Mucosa of descending colon (tissue), 3 donors: ENCODE results near the gene AHCTF1. TPM values are rescaled to one million over a fixed set of nuclear protein-coding genes. Genes with fewer than 3 reads are reported as not detected.

Source experiments
- ATAC-seq: fragments of 200-7000 bp; cut with Tn5 transposase; one replicate; pipeline ENCODE4 v1.9.1; 2020; ENCODE audit warnings: mild to moderate bottlenecking, moderate library complexity
- DNase-seq, 3 donors: peaks; one replicate each; pipeline ENCODE4 v3.0.0-alpha.2; 2020
- H3K36me3 ChIP-seq: fragments of 200-600 bp; one replicate; pipeline ENCODE4 v1.8.0; 2021; ENCODE audit warnings: low read depth, mild to moderate bottlenecking
- H3K4me1 ChIP-seq: fragments of 200-600 bp; one replicate; pipeline ENCODE4 v1.8.0; 2021; ENCODE audit warnings: low read depth, mild to moderate bottlenecking
- H3K4me3 ChIP-seq: fragments of 200-600 bp; one replicate; pipeline ENCODE4 v1.8.0; 2021; ENCODE audit warnings: mild to moderate bottlenecking
- H3K9me3 ChIP-seq: fragments of 200-600 bp; one replicate; pipeline ENCODE4 v1.8.0; 2021; ENCODE audit warnings: mild to moderate bottlenecking
- intact Hi-C, 2 donors: fragments of 100-400 bp; cut with DNase I in 1 of 2; cut with micrococcal nuclease in 1 of 2; formaldehyde crosslinking; loops; one replicate each; pipeline versions ENCODE4 v1.11.0 to v1.11.1; 2022; cut with DNase I, micrococcal nuclease
- total RNA-seq, 3 donors: library from RNA; stranded (reverse); fragmentation: NEBNext Ultra II Directional in 2 of 3; extraction: Animal tissue kit (Norgen Biotek cat#: 25700) in 2 of 3; gene quantifications; one replicate each; pipeline versions ENCODE4 v1.2.1 to v1.2.4, GENCODE V29; 2021 to 2023
- TF ChIP-seq, protein P1 (sequence below): fragments of 200-600 bp; IDR thresholded peaks from one replicate; pipeline ENCODE4 v1.8.0; 2022; ENCODE audit warnings: antibody characterized with exemption, mild to moderate bottlenecking
- donor health status: DM: no; HTN: no; CAD: no; lungs with moderate emphysema.
- donor health status: DM: no; HTN: no; CAD: no.
- donor health status: DM: no; HTN: yes; CAD: no.

Gene AHCTF1
- total RNA-seq, 3 donors from 2014 or later: 25.5 to 41.6 (median 27.6) TPM

GRCh38 chr1:246790833-246791232 lies 140.9 kb downstream of the AHCTF1 start:
- no peaks in the 10 kb centered on the region for H3K9me3 ChIP-seq
- intact Hi-C loops: no loop called here
- no peak for ATAC-seq
- no peaks in the 10 kb centered on the region for H3K4me1 ChIP-seq
- no peak overlapping the region for H3K4me3 ChIP-seq
- no peak for DNase-seq
- TF ChIP-seq, protein P1, sequence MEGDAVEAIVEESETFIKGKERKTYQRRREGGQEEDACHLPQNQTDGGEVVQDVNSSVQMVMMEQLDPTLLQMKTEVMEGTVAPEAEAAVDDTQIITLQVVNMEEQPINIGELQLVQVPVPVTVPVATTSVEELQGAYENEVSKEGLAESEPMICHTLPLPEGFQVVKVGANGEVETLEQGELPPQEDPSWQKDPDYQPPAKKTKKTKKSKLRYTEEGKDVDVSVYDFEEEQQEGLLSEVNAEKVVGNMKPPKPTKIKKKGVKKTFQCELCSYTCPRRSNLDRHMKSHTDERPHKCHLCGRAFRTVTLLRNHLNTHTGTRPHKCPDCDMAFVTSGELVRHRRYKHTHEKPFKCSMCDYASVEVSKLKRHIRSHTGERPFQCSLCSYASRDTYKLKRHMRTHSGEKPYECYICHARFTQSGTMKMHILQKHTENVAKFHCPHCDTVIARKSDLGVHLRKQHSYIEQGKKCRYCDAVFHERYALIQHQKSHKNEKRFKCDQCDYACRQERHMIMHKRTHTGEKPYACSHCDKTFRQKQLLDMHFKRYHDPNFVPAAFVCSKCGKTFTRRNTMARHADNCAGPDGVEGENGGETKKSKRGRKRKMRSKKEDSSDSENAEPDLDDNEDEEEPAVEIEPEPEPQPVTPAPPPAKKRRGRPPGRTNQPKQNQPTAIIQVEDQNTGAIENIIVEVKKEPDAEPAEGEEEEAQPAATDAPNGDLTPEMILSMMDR: no peak
- H3K36me3 ChIP-seq: no peaks in the 10 kb centered on the region

DNA sequence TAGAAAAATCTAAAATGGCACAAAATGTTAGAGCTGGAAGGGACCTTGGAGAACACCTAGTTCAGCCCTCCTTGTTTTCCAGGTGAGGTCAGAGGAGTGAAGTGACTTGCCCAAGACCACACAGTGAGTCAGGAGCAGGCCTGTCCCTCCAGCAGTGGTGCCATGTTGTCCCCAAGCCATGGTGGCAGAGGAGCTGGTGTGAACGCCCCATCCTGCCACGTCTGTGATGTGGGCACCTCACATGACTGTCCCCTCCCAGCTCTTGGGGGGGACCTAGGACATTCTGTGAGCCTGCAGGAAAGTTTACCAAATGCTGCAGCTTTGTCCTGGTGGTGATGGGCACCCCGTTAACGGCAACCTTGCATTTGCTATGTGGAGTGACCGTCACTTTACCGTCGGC lies 141.4 kb downstream of the AHCTF1 start:
- Histone ChIP-seq H3K4me1 (no peaks in the 10 kb centered on the region), H3K4me3 (no peak overlapping the region), H3K36me3 (no peaks in the 10 kb centered on the region), H3K9me3 (no peaks in the 10 kb centered on the region)
- ATAC-seq (no peak), DNase-seq (no peak)
- TF ChIP-seq, protein P1: no peak
- intact Hi-C loops: no loop called here

DNA sequence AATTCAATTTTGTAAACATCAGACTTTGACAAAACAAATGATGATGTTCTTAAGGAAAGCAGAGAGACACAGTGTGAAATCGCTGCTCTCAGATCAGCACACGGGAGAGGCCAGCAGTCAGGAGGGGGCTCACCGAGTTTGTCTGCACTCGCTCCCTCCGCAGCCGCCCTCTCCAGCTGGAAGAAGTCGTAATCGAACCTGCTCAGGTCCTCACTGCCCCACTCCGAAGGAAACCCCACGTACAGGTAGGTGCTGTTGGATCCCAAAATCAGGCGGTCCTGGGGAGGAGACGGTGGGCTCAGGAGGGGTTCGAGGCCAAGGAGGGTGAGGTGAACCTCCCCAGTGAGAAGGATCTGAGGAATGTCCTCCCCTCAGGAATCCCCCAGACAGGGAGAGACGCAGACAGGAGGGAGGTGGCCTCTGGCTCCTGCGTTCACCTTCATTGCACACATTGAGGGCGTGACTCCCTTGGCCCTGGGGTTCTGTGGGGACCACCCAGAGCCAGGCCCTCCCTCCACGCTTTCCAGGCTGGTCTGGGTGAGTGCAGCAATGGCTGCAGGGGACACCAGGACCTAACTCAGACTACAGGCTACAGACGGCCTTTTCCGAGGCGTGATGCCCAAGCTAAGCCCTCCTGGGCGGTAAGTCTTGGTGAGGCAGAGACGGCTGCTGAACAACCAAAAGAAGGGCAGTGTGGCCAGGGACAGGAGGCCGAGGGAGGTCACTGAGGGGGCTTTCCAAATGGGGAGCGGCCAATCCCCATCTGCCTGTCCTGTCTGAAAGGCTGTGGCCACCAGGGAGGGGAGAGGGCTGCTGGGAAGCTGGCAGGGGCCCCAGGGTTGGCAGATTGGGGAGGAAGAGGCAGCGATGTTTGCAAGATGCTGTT lies 142.1 kb downstream of the AHCTF1 start:
- no peak for DNase-seq
- intact Hi-C loops: no loop called here
- Histone ChIP-seq H3K4me1 (no peaks in the 10 kb centered on the region), H3K9me3 (no peaks in the 10 kb centered on the region), H3K4me3 (no peak overlapping the region), H3K36me3 (no peaks in the 10 kb centered on the region)
- TF ChIP-seq, protein P1: no peak
- no peak for ATAC-seq

Other genes starting within 250 kb of the AHCTF1 start
- 10 to 100 TPM; 15.5 to 31.5 (median 27.5) TPM for gene SCCPDH, start 207.5 kb downstream of the AHCTF1 start, total RNA-seq
- 1 to 10 TPM in 1 of 3 donors, under 1 TPM in 2; 0.52 to 1.7 (median 0.66) TPM for gene ZNF695, start 76.1 kb upstream of the AHCTF1 start, total RNA-seq
- gene ZNF670, start 146.9 kb upstream of the AHCTF1 start, total RNA-seq: 1 to 10 TPM; 1.9 to 3.4 (median 2.3) TPM
- gene ZNF669, start 172.4 kb upstream of the AHCTF1 start, total RNA-seq: 1 to 10 TPM; 6.1 to 7.0 (median 6.3) TPM
- gene ZNF124, start 240.1 kb upstream of the AHCTF1 start, total RNA-seq: 10 to 100 TPM; 41.8 to 78.5 (median 61.3) TPM